Chondrocyte (in vitro differentiated cells): ENCODE data around the gene COBLL1. TPM values are rescaled to one million over a fixed set of nuclear protein-coding genes. Genes with fewer than 3 reads are reported as not detected.
"Not testable (repeated sequence)": the region's sequence is repeated elsewhere in the genome, so short reads cannot be mapped to it uniquely, and the experiment has no call there.

ENCODE experiments used
- DNase-seq: peaks from one replicate; pipeline ENCODE4 v3.0.0; 2021; ENCODE audit warnings: mixed read lengths, low spot score
- H3K27ac Mint-ChIP-seq: one replicate; pipeline ENCODE4 v1.8.0; 2021; ENCODE audit warnings: mild to moderate bottlenecking, moderate library complexity, mixed read lengths; ENCODE audit not compliant: unreplicated experiment
- H3K27me3 Mint-ChIP-seq: 2 replicates; pipeline ENCODE4 v1.8.0; 2021; ENCODE audit warnings: low read depth, mixed read lengths
- H3K36me3 Mint-ChIP-seq: 2 replicates; pipeline ENCODE4 v1.8.0; 2021; ENCODE audit warnings: low read depth, mixed read lengths
- H3K4me1 Mint-ChIP-seq: 2 replicates; pipeline ENCODE4 v1.8.0; 2021; ENCODE audit warnings: low read depth, mild to moderate bottlenecking, mixed read lengths
- H3K4me3 Mint-ChIP-seq: one replicate; pipeline ENCODE4 v1.8.0; 2021; ENCODE audit warnings: mild to moderate bottlenecking, moderate library complexity, mixed read lengths; ENCODE audit not compliant: unreplicated experiment
- H3K9me3 Mint-ChIP-seq: 2 replicates; pipeline ENCODE4 v1.8.0; 2021; ENCODE audit warnings: low read depth, mixed read lengths
- total RNA-seq: library from RNA; stranded (reverse); gene quantifications from 3 replicates; pipeline ENCODE4 v1.2.1, GENCODE V29; 2021
- TF ChIP-seq, protein P1 (sequence below): fragments of 200-600 bp; sonication (generic); IDR thresholded peaks from 2 replicates; pipeline ENCODE4 v1.5.0; 2021; ENCODE audit warnings: antibody characterized with exemption, mild to moderate bottlenecking, moderate library complexity

Gene COBLL1
- total RNA-seq, 1 donor from 2014 or later, result 43.7 TPM

DNA sequence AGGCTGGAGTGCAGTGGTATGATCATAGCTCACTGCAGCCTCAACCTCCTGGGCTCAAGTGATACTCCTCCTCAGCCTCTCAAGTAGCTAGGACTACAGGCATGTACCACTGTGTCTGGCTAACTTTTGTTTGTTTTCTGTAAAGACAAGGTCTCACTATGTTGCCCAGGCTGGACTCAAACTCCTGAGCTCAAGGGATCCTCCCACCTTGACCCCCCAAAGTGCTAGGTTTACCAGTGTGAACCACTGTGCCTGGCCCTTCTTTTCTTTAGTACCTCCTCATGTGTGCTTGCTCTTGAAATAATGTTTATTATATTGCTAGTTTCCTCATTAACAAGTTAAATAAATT, 19.0 kb upstream of the COBLL1 start:
- no peak overlapping the region for H3K27ac Mint-ChIP-seq
- no peaks in the 10 kb centered on the region for H3K27me3 Mint-ChIP-seq
- H3K4me1 Mint-ChIP-seq, result no peaks in the 10 kb centered on the region
- no peaks in the 10 kb centered on the region for H3K9me3 Mint-ChIP-seq
- DNase-seq, result no peak
- H3K36me3 Mint-ChIP-seq, result no peaks in the 10 kb centered on the region
- TF ChIP-seq, protein P1, sequence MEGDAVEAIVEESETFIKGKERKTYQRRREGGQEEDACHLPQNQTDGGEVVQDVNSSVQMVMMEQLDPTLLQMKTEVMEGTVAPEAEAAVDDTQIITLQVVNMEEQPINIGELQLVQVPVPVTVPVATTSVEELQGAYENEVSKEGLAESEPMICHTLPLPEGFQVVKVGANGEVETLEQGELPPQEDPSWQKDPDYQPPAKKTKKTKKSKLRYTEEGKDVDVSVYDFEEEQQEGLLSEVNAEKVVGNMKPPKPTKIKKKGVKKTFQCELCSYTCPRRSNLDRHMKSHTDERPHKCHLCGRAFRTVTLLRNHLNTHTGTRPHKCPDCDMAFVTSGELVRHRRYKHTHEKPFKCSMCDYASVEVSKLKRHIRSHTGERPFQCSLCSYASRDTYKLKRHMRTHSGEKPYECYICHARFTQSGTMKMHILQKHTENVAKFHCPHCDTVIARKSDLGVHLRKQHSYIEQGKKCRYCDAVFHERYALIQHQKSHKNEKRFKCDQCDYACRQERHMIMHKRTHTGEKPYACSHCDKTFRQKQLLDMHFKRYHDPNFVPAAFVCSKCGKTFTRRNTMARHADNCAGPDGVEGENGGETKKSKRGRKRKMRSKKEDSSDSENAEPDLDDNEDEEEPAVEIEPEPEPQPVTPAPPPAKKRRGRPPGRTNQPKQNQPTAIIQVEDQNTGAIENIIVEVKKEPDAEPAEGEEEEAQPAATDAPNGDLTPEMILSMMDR, result no peak
- no peak overlapping the region for H3K4me3 Mint-ChIP-seq

DNA sequence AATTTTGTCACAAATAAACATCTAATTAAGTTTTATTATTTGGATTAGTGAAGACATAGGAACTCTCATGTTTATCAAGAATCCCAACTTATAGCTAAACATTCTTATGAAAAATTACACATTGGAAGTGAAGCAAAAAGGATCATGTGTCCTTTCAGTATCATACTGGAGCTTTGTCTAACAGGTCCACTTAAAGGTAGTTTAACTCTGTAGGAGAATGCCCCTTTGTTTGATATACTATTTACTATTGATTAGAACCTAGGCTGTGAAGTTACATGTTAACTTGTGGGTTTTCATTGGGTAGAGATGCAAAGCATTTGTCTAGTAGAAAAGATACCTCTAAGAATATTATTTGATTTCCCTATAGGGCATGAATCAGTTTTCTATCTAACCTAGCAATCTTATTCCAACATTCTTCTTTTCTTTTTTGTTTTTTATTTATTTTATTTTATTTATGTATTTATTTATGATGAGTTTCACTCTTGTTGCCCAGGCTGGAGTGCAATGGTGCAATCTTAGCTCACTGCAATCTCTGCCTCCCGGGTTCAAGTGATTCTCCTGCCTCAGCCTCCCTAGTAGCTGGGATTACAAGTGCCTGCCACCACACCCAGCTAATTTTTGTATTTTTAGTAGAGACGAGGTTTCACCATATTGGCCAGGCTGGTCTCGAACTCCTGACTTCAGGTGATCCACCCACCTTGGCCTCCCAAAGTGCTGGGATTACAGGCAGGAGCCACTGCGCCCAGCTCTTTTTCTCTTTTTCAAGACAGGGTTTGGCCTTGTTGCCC, 18.5 kb upstream of the COBLL1 start:
- not testable (repeated sequence) for H3K36me3 Mint-ChIP-seq, DNase-seq, H3K9me3 Mint-ChIP-seq, H3K27me3 Mint-ChIP-seq, H3K27ac Mint-ChIP-seq, H3K4me1 Mint-ChIP-seq, H3K4me3 Mint-ChIP-seq

DNA sequence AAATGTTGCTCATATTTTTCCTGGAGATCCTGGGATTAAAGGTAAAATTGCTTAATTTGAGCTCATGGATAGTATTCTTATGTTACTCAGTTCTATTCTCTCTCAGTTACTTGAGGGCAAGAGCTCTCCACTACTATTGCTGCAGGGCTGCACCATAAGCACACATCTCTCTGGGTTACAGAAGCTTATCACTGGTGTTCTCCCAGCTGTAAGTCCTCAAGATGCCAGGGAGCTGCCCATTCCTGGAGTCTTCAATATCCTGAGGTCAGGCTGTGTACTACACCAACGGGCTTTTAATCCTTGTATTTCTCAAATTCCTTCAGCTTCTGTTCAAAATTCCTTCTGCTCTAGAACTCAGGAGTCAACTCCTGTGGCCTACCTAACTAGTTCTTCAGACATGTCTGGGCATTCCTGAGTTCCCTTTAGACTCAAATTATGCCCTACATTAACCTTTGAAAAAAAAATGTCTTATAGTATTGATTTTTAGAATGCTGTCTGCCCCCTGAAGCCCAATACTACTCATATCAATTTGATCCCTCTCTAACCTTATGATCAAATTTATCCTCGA, 17.7 kb upstream of the COBLL1 start:
- Mint-ChIP-seq H3K4me3 (no peak overlapping the region), H3K27me3 (no peaks in the 10 kb centered on the region), H3K36me3 (no peaks in the 10 kb centered on the region), H3K27ac (no peak overlapping the region), H3K9me3 (no peaks in the 10 kb centered on the region), H3K4me1 (no peaks in the 10 kb centered on the region)
- TF ChIP-seq, protein P1, result no peak
- no peak for DNase-seq

DNA sequence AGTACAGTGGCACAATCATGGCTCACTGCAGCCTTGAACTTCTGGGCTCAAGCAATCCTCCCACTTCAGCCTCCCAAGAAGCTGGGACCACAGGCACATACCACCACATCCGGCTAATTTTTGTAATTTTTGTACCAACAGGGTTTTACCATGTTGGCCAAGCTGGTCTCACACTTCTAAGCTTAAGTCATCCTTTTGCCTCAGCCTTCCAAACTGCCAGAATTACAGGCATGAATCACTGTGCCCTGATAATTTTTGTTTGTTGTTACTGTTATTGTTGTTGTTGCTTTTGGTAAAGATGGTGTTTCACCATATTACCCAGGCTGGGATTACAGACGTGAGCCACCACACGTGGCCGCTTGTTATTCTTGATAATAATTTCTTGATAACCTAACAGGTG, 10.5 kb upstream of the COBLL1 start:
- no peak overlapping the region for H3K4me3 Mint-ChIP-seq
- no peaks in the 10 kb centered on the region for H3K27me3 Mint-ChIP-seq
- H3K4me1 Mint-ChIP-seq, result peaks cover 2% of the 10 kb centered on the region
- H3K27ac Mint-ChIP-seq, result no peak overlapping the region
- DNase-seq, result no peak
- no peaks in the 10 kb centered on the region for H3K36me3 Mint-ChIP-seq
- no peaks in the 10 kb centered on the region for H3K9me3 Mint-ChIP-seq
- TF ChIP-seq, protein P1, result no peak

DNA sequence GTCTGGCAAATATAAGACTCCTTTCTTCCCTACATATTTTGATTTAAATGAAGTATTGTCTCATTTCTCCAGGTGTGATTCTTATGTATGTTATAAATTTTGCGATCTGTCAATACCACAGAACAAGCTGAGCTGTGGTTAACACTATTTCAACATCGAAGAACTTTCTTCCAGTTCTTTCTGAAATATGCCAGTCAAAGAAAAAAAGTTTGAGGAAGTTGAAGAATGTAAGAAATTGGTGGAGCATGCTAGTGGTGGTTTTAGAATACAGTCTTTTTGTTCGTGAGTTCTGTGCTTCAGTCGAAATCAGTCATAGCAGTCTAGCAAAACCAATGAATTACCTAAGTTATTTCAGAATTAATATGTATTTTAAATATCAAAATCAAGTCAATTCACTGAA, 8.6 kb upstream of the COBLL1 start:
- H3K36me3 Mint-ChIP-seq, result no peaks in the 10 kb centered on the region
- no peak overlapping the region for H3K27ac Mint-ChIP-seq
- H3K4me1 Mint-ChIP-seq, result peaks cover 2% of the 10 kb centered on the region
- DNase-seq, result no peak
- H3K4me3 Mint-ChIP-seq, result no peak overlapping the region
- TF ChIP-seq, protein P1, result no peak
- H3K9me3 Mint-ChIP-seq, result no peaks in the 10 kb centered on the region
- no peaks in the 10 kb centered on the region for H3K27me3 Mint-ChIP-seq

DNA sequence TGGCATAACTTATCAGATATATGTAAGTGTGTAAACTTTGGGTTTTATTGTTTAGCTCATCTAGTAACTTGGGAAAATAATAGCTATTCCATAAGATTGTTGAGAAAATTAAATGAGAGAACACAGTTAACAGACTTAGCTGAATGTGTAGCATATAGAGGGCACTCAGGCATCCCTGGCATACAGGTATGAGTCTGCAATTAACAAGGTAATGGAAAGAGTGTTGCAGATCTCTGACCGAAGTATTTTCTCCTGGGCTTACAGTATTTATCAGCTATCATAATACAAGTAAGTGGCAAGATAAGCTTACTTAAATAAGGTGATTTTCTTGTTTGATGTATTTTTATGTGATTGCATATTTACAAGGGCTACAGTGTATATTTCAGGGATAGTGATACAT, 7.9 kb upstream of the COBLL1 start:
- TF ChIP-seq, protein P1, result no peak
- Mint-ChIP-seq H3K4me1 (peaks cover 2% of the 10 kb centered on the region), H3K9me3 (no peaks in the 10 kb centered on the region), H3K27ac (no peak overlapping the region), H3K36me3 (no peaks in the 10 kb centered on the region), H3K4me3 (no peak overlapping the region), H3K27me3 (no peaks in the 10 kb centered on the region)
- DNase-seq, result no peak
